Measurements from ENCODE around the gene IFNA10.
"Not testable (repeated sequence)": the region's sequence is repeated elsewhere in the genome, so short reads cannot be mapped to it uniquely, and the experiment has no call there.

The IFNA10 gene

GRCh38 chr9:21213411-21214326 lies 6.7 kb upstream of the IFNA10 start:
- H3K9me3 ChIP-seq; H3K36me3 ChIP-seq (replicated peaks); H3K27me3 ChIP-seq (ENCODE audit: low read depth); H3K4me1 ChIP-seq; H3K4me3 ChIP-seq; in situ Hi-C loops (cut with MboI; ENCODE audit: low sequenced_read_pairs): not testable (repeated sequence)
- DNase-seq (ENCODE audit: low spot score in 2 of 2) = peak in 1 of 2 experiments; percentile 2

- H3K9me3 ChIP-seq; H3K4me3 ChIP-seq; H3K36me3 ChIP-seq (replicated peaks); H3K4me1 ChIP-seq; H3K27me3 ChIP-seq (ENCODE audit: low read depth); DNase-seq (ENCODE audit: low spot score in 2 of 2); in situ Hi-C loops (cut with MboI; ENCODE audit: low sequenced_read_pairs): not testable (repeated sequence)
These were observed 5.2 kb upstream of the IFNA10 start for GRCh38 chr9:21212160-21212559.

DNA sequence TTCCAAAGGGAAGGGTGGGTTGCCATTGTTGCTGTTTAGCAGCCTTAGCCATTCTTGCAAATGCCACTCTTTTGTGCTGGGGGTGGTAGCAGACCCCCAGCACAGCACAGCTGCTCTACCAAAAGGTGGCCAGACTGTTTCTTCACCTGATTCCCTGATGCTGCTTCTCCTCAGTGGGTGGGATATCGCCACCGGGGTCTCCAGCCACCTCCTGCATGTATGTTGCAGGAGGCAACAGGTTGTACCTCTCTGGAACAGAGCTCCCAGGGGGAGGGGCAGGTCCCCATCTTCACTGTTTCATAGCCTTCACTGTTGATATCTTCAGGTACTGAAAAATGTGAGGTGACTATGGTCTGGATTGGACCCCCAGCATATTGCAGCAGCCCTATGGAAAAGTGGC lies 3.8 kb upstream of the IFNA10 start:
- in situ Hi-C loops (cut with MboI; ENCODE audit: low sequenced_read_pairs); DNase-seq (ENCODE audit: low spot score in 2 of 2); H3K9me3 ChIP-seq; H3K4me1 ChIP-seq; H3K36me3 ChIP-seq (replicated peaks); H3K27me3 ChIP-seq (ENCODE audit: low read depth); H3K4me3 ChIP-seq: not testable (repeated sequence)

DNA sequence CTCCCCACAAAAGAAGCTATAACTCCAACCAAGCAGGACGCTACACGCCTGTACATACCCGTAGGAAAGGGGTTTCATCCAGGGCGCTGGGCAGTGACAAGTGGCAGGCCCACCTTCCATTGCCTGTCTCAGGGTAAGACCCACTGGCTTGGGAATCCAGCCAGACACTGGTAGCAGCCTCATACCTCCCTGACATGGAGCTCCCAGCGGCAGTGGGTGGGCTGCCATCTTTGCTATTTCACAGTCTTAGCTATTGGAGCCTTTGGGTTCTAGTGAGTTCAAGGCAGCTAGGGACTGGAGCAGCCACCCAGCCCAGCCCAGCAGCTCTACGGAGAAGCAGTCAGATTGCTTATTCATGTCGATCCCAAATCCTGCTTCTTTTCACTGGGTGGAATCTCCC lies 3.4 kb upstream of the IFNA10 start:
- in situ Hi-C loops (cut with MboI; ENCODE audit: low sequenced_read_pairs) = no loop called here
- H3K36me3 ChIP-seq (replicated peaks) = no peaks in the 10 kb centered on the region
- DNase-seq (ENCODE audit: low spot score in 2 of 2) = no peak
- no peak overlapping the region for H3K4me3 ChIP-seq
- H3K4me1 ChIP-seq = no peaks in the 10 kb centered on the region
- no peaks in the 10 kb centered on the region for H3K9me3 ChIP-seq
- no peaks in the 10 kb centered on the region for H3K27me3 ChIP-seq (ENCODE audit: low read depth)

- Histone ChIP-seq H3K9me3 (no peaks in the 10 kb centered on the region), H3K4me3 (no peak overlapping the region), H3K36me3 (replicated peaks) (no peaks in the 10 kb centered on the region), H3K4me1 (no peaks in the 10 kb centered on the region), H3K27me3 (ENCODE audit: low read depth) (no peaks in the 10 kb centered on the region)
- in situ Hi-C loops (cut with MboI; ENCODE audit: low sequenced_read_pairs) = no loop called here
- no peak for DNase-seq (ENCODE audit: low spot score in 2 of 2)
These were observed 1.7 kb downstream of the IFNA10 start for GRCh38 chr9:21205204-21205603.

- H3K9me3 ChIP-seq; H3K4me1 ChIP-seq; DNase-seq (ENCODE audit: low spot score in 2 of 2); in situ Hi-C loops (cut with MboI; ENCODE audit: low sequenced_read_pairs); H3K4me3 ChIP-seq; H3K27me3 ChIP-seq (ENCODE audit: low read depth); H3K36me3 ChIP-seq (replicated peaks): not testable (repeated sequence)
These were observed 4.8 kb downstream of the IFNA10 start, which contains the start of gene IFNA7 for GRCh38 chr9:21202105-21202504. TSS of gene IFNA7 (minus strand) at chr9:21202205. CDS start at chr9:21202165, 40 bp downstream.

DNA sequence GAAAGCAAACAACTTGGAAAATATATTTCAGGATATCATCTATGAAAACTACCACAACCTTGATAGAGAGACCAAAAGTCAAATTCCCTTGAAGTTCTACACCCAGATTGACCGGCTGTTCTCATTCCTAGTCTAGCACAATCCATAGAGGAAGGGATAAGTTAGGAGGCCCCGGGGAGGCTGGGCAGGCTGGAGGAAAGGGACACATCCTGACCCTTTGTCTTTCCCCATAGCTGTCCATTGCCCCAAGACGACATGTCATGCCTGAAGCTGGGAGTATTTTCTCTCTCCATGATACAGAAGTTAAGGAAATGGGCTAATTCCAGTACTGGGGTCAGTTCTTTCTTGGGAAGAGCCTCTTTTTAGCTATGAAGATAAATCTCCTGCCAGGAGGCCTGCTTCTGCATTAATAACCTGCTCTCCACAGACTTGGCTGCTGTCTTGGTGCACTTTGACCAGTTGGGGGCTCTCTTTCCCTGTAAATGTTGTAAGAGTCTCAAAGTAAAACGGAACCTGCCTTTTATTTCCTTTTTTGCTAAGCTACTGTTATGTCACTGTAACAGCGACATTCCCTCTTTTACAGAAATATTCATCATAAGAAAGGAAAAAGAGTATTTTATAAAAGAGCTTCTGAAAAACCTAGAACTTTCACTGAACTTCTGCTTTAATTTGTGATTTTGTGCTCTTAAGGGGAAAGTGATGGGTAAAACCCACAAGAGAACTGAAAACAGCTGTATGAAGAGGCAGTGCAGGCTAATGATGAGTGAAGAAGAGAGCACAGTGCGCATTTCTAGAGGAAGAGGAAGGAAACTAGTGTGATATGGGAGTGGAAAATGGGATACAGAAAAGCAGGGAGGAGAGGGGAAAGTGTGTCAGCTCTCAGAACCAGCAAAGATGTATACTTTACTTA lies 11.8 kb downstream of the IFNA10 start:
- H3K4me1 ChIP-seq; H3K36me3 ChIP-seq (replicated peaks); H3K4me3 ChIP-seq; H3K27me3 ChIP-seq (ENCODE audit: low read depth); in situ Hi-C loops (cut with MboI; ENCODE audit: low sequenced_read_pairs); H3K9me3 ChIP-seq: not testable (repeated sequence)
- peak in 1 of 2 experiments; percentile 40 for DNase-seq (ENCODE audit: low spot score in 2 of 2)

DNA sequence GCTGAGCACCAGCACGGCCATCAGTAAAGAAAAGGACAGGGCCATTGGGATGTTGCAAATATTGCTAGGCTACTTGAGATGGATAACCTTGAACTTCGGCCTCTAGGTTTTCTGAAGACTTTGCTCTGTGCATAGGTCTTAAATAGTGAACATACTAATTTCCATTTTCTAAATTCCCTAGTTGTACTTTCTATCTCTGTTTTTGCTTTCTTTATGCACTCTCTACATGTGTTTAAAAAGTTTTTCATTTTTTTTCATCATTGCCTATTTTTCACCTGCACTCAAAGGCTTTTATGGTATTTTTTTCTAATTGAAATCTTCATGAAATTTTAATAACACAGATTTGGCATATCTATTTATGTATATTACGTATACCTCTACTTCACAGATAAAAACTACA lies 19.5 kb downstream of the IFNA10 start, which contains the start of gene IFNA4:
Gene IFNA4, minus strand, starts transcription at position 101 of the 400 bp plus-strand sequence. Its CDS starts 56 bp downstream, at position 45.
- in situ Hi-C loops (cut with MboI; ENCODE audit: low sequenced_read_pairs) = not testable (repeated sequence)

DNA sequence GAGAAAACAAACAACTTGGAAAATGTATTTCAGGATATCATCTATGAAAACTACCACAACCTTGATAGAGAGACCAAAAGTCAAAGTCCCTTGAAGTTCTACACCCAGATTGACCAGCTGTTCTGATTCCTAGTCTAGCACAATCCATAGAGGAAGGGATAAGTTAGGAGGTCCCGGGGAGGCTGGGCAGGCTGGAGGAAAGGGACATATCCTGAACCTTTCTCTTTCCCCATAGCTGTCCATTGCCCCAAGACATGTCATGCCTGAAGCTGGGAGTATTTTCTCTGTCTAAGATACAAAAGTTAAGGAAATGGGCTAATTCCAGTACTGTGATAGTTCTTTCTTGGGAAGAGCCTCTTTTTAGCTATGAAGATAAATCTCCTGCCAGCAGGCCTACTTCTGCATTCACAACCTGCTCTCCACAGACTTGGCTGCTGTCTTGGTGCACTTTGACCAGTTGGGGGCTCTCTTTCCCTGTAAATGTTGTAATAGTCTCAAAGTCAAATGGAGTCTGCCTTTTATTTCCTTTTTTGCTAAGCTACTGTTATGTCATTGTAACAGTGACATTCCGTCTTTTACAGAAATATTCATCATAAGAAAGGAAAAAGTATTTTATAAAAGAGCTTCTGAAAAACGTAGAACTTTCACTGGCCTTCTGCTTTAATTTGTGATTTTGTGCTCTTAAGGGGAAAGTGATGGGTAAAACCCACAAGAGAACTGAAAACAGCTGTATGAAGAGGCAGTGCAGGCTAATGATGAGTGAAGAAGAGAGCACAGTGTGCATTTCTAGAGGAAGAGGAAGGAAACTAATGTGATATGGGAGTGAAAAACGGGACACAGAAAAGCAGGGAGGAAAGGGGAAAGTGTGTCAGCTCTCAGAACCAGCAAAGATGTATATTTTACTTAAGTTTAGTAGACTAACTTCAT lies 23.9 kb downstream of the IFNA10 start:
- H3K27me3 ChIP-seq (ENCODE audit: low read depth); H3K9me3 ChIP-seq; H3K4me1 ChIP-seq; in situ Hi-C loops (cut with MboI; ENCODE audit: low sequenced_read_pairs); H3K4me3 ChIP-seq; H3K36me3 ChIP-seq (replicated peaks): not testable (repeated sequence)
- DNase-seq (ENCODE audit: low spot score in 2 of 2) = peak in 1 of 2 experiments; percentile 14

More for the DNA sequence above, 19.5 kb downstream of the IFNA10 start, which contains the start of gene IFNA4:
- not testable (repeated sequence) for DNase-seq (ENCODE audit: low spot score in 2 of 2); H3K4me1 ChIP-seq; H3K9me3 ChIP-seq; H3K4me3 ChIP-seq; H3K36me3 ChIP-seq (replicated peaks); H3K27me3 ChIP-seq (ENCODE audit: low read depth)

DNA sequence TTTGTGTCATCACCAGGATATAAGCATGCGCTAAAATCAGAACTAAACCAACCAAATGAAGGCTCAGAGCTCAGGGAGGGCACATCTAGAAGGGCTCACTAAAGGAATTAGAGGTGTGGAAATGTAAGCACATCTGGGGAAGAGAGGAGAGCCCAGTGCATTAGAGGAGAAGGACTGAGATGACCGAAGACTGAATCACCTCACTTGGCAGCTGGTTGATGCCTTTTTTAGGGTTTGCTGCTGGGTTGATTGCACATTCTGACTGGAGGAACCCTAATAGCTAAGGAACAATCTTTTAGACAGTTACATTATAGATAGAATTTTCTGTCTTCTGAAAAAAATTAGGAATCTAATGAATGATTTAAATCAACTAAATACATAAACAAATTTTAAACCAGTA lies 32.3 kb downstream of the IFNA10 start:
- H3K36me3 ChIP-seq (replicated peaks) = no peaks in the 10 kb centered on the region
- no peak for DNase-seq (ENCODE audit: low spot score in 2 of 2)
- no peak overlapping the region for H3K4me3 ChIP-seq
- peaks cover 2% of the 10 kb centered on the region; the same call in 1 of the 2 replicates for H3K27me3 ChIP-seq (ENCODE audit: low read depth)
- H3K4me1 ChIP-seq = no peaks in the 10 kb centered on the region
- H3K9me3 ChIP-seq = no peaks in the 10 kb centered on the region
- in situ Hi-C loops (cut with MboI; ENCODE audit: low sequenced_read_pairs) = no loop called here

DNA sequence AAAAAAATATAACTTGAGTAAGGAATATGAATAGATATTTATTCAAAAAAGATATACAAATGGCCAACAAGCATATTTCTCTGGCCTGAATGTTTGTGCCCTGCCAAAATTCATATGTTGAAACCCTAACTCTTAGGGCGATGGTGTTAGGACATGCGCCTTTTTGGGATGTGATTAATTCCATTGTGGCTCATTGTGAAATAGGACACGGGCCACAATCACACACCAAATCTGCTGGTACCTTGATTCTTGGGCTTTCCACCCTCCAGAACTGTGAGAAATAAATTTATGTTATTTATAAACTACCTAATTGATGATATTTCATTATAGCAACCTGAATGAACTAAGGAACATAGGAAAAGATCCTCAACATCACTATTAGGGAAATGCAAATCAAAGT lies 34.8 kb downstream of the IFNA10 start:
- Histone ChIP-seq H3K9me3 (no peaks in the 10 kb centered on the region), H3K36me3 (replicated peaks) (no peaks in the 10 kb centered on the region)

DNA sequence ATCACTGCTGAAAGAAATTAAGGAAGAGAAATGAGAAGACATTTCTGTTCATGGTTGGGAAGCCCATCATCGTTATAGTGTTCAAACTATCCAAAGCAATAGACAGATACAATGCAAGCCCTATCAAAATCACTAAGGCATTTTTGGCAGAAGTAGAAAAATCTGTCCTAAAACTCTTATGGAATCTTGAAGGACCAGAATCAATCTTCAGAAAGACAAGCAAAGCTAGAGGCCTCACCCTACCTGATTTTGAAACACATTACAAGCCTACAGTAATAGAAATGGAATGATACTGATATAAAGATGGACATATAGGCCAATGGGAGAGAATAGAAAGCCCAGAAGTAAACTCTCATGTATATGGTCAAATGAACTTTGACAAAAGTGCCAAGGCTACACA lies 35.6 kb downstream of the IFNA10 start:
- DNase-seq (ENCODE audit: low spot score in 2 of 2) = no peak

More for the DNA sequence above, 34.8 kb downstream of the IFNA10 start:
- no peaks in the 10 kb centered on the region for H3K4me1 ChIP-seq
- DNase-seq (ENCODE audit: low spot score in 2 of 2) = no peak
- H3K4me3 ChIP-seq = no peak overlapping the region
- peaks cover 2% of the 10 kb centered on the region; the same call in 1 of the 2 replicates for H3K27me3 ChIP-seq (ENCODE audit: low read depth)
- in situ Hi-C loops (cut with MboI; ENCODE audit: low sequenced_read_pairs) = no loop called here

GRCh38 chr9:21166560-21166959 lies 40.4 kb downstream of the IFNA10 start, which contains the start of gene IFNA21:
TSS of gene IFNA21 (minus strand) at chr9:21166660. CDS start at chr9:21166612, 48 bp downstream.
- H3K27me3 ChIP-seq (ENCODE audit: low read depth); DNase-seq (ENCODE audit: low spot score in 2 of 2); H3K4me3 ChIP-seq; H3K9me3 ChIP-seq; H3K36me3 ChIP-seq (replicated peaks); H3K4me1 ChIP-seq; in situ Hi-C loops (cut with MboI; ENCODE audit: low sequenced_read_pairs): not testable (repeated sequence)

More for the DNA sequence above, 35.6 kb downstream of the IFNA10 start:
- in situ Hi-C loops (cut with MboI; ENCODE audit: low sequenced_read_pairs) = no loop called here
- Histone ChIP-seq H3K4me1 (no peaks in the 10 kb centered on the region), H3K27me3 (ENCODE audit: low read depth) (peaks cover 2% of the 10 kb centered on the region; the same call in 1 of the 2 replicates), H3K4me3 (no peak overlapping the region), H3K9me3 (no peaks in the 10 kb centered on the region), H3K36me3 (replicated peaks) (no peaks in the 10 kb centered on the region)

Measured in HAP-1 (cell line).